EL (cell line): Measurements from ENCODE around the gene C1orf116.

Experiments
- DNase-seq: peaks from one replicate; pipeline ENCODE4 v3.0.0-alpha.2; 2016

Gene C1orf116

GRCh38 chr1:207019161-207019560 lies 13.4 kb downstream of the C1orf116 start:
- DNase-seq: no peak

- DNase-seq: no peak
Measured at GRCh38 chr1:207018707-207019106, 13.8 kb downstream of the C1orf116 start.

GRCh38 chr1:207017615-207018559 lies 14.7 kb downstream of the C1orf116 start:
- no peak for DNase-seq

GRCh38 chr1:207015791-207016190 lies 16.8 kb downstream of the C1orf116 start:
- no peak for DNase-seq

GRCh38 chr1:207014728-207015127 lies 17.8 kb downstream of the C1orf116 start:
- no peak for DNase-seq

GRCh38 chr1:207013321-207014085 lies 19.1 kb downstream of the C1orf116 start:
- no peak for DNase-seq

- no peak for DNase-seq
Measured at GRCh38 chr1:207010726-207011125, 21.8 kb downstream of the C1orf116 start.

GRCh38 chr1:207009945-207010344 lies 22.6 kb downstream of the C1orf116 start:
- DNase-seq: no peak

- DNase-seq: no peak
Measured at GRCh38 chr1:207009182-207009850, 23.2 kb downstream of the C1orf116 start.

GRCh38 chr1:207007352-207008033 lies 25.1 kb downstream of the C1orf116 start:
- DNase-seq: peak; percentile 96

- DNase-seq: no peak
Measured at GRCh38 chr1:207006914-207007313, 25.6 kb downstream of the C1orf116 start.

GRCh38 chr1:207006083-207006482 lies 26.5 kb downstream of the C1orf116 start:
- DNase-seq: no peak

GRCh38 chr1:207004931-207005830 lies 27.4 kb downstream of the C1orf116 start:
- peak; percentile 86 for DNase-seq

GRCh38 chr1:207003210-207003609 lies 29.3 kb downstream of the C1orf116 start:
- DNase-seq: no peak

- DNase-seq: peak; percentile 30
Measured at GRCh38 chr1:207002724-207003146, 29.8 kb downstream of the C1orf116 start.

GRCh38 chr1:207001492-207002245 lies 30.9 kb downstream of the C1orf116 start:
- DNase-seq: no peak

GRCh38 chr1:207000651-207001291 lies 31.8 kb downstream of the C1orf116 start:
- DNase-seq: no peak

- DNase-seq: no peak
Measured at GRCh38 chr1:206998816-206999215, 33.7 kb downstream of the C1orf116 start.

GRCh38 chr1:206992790-206993189 lies 39.8 kb downstream of the C1orf116 start:
- DNase-seq: no peak

GRCh38 chr1:206987873-206988272 lies 44.7 kb downstream of the C1orf116 start:
- DNase-seq: no peak
